DOHH2 (cell line): ENCODE results near the gene UNC119B.

ENCODE experiments used
- H3F3A ChIP-seq: fragments of 200-600 bp; sonication (generic), shearing (Covaris generic); 2 replicates; pipeline ENCODE4 v1.6.0; 2016; ENCODE audit warnings: antibody characterized with exemption, mild to moderate bottlenecking; ENCODE audit not compliant: control insufficient read depth, insufficient read depth
- H3K27ac ChIP-seq: fragments of 200-600 bp; sonication (generic); 2 replicates; pipeline ENCODE4 v1.5.1; 2014; ENCODE audit warnings: low read depth, mild to moderate bottlenecking, low read length, moderate library complexity
- H3K27me3 ChIP-seq: fragments of 200-600 bp; sonication (generic); 2 replicates; pipeline ENCODE4 v1.6.1; 2014; ENCODE audit warnings: mild to moderate bottlenecking, low read length, mixed read lengths; ENCODE audit not compliant: control insufficient read depth
- H3K36me3 ChIP-seq: fragments of 200-600 bp; sonication (generic); 2 replicates; pipeline ENCODE4 v1.6.1; 2014; ENCODE audit warnings: mild to moderate bottlenecking, low read length, moderate library complexity, mixed read lengths; ENCODE audit not compliant: control insufficient read depth
- H3K4me1 ChIP-seq: fragments of 200-600 bp; sonication (generic); 2 replicates; pipeline ENCODE4 v1.6.1; 2014; ENCODE audit warnings: mild to moderate bottlenecking, low read length, mixed read lengths; ENCODE audit not compliant: control insufficient read depth
- H3K4me2 ChIP-seq: fragments of 200-600 bp; sonication (generic); 2 replicates; pipeline ENCODE4 v1.6.0; 2014; ENCODE audit warnings: mild to moderate bottlenecking, low read length, moderate library complexity
- H3K4me3 ChIP-seq: fragments of 200-600 bp; sonication (generic); 2 replicates; pipeline ENCODE4 v1.5.1; 2014; ENCODE audit warnings: mild to moderate bottlenecking, low read length, mixed read lengths
- H3K79me2 ChIP-seq: fragments of 200-600 bp; sonication (generic); 2 replicates; pipeline ENCODE4 v1.6.1; 2014; ENCODE audit warnings: mild to moderate bottlenecking, low read length, mixed read lengths; ENCODE audit not compliant: control insufficient read depth
- H3K9me2 ChIP-seq: fragments of 200-600 bp; sonication (generic); replicated peaks from 2 replicates; pipeline ENCODE4 v1.6.1; 2014; ENCODE audit warnings: mild to moderate bottlenecking, low read length, mixed read lengths; ENCODE audit not compliant: control insufficient read depth
- H3K9me3 ChIP-seq: fragments of 200-600 bp; sonication (generic); 2 replicates; pipeline ENCODE4 v1.6.1; 2014; ENCODE audit warnings: antibody characterized with exemption, low read length, mixed read lengths; ENCODE audit not compliant: control insufficient read depth, insufficient read depth
- H4K20me1 ChIP-seq: fragments of 200-600 bp; sonication (generic); 2 replicates; pipeline ENCODE4 v1.6.0; 2014; ENCODE audit warnings: low read depth, mild to moderate bottlenecking, antibody characterized with exemption, low read length, moderate library complexity; ENCODE audit not compliant: control insufficient read depth, insufficient read depth
- EZH2phosphoT487 ChIP-seq: fragments of 200-600 bp; sonication (generic); IDR thresholded peaks from 2 replicates; pipeline ENCODE4 v1.6.1; 2017; ENCODE audit warnings: borderline replicate concordance, mild to moderate bottlenecking, antibody characterized with exemption, low read length, moderate library complexity, mixed read lengths
- TF ChIP-seq, protein P1 (sequence below): fragments of 200-600 bp; sonication (generic); IDR thresholded peaks from one replicate; pipeline ENCODE4 v1.5.1; 2014; ENCODE audit warnings: antibody characterized with exemption, mild to moderate bottlenecking, low read depth, low read length; ENCODE audit not compliant: poor library complexity, severe bottlenecking

Gene UNC119B

DNA sequence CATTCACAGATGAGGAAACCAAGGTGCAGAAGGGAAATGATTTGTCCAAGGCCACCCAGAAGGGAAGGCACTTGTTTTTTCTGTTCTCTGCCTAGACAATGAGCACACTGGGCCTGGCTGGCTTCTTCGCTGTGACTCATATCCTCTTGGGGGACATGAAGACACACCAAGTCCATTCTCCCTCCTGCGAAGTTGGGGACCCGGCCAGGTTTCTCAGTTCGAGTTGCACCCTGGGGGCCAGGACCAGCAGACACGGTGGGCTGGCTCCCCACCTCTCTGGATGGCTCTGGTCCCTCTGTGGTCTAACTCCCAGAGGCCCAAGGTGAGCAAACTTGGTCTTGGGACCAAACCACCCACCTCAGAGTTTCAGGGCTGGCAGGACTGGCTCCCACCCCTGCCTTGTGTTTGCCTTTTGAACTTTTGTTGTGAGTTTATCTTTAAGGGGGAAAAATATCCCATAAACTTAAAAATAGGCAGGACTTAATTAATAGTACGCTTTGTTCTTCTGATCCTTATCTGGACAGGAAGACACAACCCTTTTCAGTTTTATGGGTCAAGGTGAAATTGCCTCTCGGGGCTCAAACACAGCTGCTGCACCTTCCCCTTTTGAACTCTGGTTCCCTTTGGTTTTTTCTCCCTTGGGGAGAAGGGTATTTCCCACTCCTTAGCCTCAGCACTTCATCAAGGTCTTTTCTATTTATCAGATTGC lies 32.3 kb upstream of the UNC119B start:
- H3K36me3 ChIP-seq, result no peaks in the 10 kb centered on the region
- H3F3A ChIP-seq, result peaks cover 2% of the 10 kb centered on the region; the same call in 1 of the 2 replicates
- no peak overlapping the region for H3K4me2 ChIP-seq
- H3K9me3 ChIP-seq, result no peaks in the 10 kb centered on the region
- peaks cover 9% of the 10 kb centered on the region; the same call in 1 of the 2 replicates for H3K27me3 ChIP-seq
- no peaks in the 10 kb centered on the region for H4K20me1 ChIP-seq
- H3K79me2 ChIP-seq, result no peaks in the 10 kb centered on the region
- no peaks in the 10 kb centered on the region for H3K9me2 ChIP-seq
- no peak overlapping the region for H3K4me3 ChIP-seq
- TF ChIP-seq, protein P1, sequence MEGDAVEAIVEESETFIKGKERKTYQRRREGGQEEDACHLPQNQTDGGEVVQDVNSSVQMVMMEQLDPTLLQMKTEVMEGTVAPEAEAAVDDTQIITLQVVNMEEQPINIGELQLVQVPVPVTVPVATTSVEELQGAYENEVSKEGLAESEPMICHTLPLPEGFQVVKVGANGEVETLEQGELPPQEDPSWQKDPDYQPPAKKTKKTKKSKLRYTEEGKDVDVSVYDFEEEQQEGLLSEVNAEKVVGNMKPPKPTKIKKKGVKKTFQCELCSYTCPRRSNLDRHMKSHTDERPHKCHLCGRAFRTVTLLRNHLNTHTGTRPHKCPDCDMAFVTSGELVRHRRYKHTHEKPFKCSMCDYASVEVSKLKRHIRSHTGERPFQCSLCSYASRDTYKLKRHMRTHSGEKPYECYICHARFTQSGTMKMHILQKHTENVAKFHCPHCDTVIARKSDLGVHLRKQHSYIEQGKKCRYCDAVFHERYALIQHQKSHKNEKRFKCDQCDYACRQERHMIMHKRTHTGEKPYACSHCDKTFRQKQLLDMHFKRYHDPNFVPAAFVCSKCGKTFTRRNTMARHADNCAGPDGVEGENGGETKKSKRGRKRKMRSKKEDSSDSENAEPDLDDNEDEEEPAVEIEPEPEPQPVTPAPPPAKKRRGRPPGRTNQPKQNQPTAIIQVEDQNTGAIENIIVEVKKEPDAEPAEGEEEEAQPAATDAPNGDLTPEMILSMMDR, result no peak
- no peak for TF ChIP-seq EZH2phosphoT487
- peaks cover 16% of the 10 kb centered on the region for H3K4me1 ChIP-seq
- no peak overlapping the region for H3K27ac ChIP-seq

DNA sequence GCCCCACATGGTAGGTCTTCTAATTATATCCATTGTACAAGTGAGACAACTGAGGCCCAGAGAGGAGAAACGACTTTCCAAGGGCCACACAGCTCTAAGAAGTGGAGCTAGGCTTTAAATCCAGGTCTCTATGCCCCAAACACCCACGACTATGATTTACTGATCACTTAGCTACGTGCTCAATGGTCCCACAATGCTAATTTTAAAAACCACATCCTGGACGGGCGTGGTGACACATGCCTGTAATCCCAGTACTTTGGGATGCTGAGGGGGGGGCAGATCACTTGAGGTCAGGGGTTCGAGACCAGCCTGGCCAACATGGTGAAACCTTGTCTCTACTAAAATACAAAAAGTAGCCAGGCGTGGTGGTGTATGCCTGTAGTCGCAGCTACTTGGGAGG lies 31.7 kb upstream of the UNC119B start:
- H3K9me2 ChIP-seq, result no peaks in the 10 kb centered on the region
- H3K4me1 ChIP-seq, result peaks cover 16% of the 10 kb centered on the region
- H3K27ac ChIP-seq, result no peak overlapping the region
- no peak overlapping the region for H3K4me3 ChIP-seq
- H3K4me2 ChIP-seq, result no peak overlapping the region
- TF ChIP-seq, protein P1, result no peak
- no peak for TF ChIP-seq EZH2phosphoT487
- H3K36me3 ChIP-seq, result no peaks in the 10 kb centered on the region
- H3K79me2 ChIP-seq, result no peaks in the 10 kb centered on the region
- H3F3A ChIP-seq, result peaks cover 6% of the 10 kb centered on the region; the same call in 1 of the 2 replicates
- no peaks in the 10 kb centered on the region for H3K9me3 ChIP-seq
- H4K20me1 ChIP-seq, result no peaks in the 10 kb centered on the region
- peaks cover 8% of the 10 kb centered on the region; the same call in 1 of the 2 replicates for H3K27me3 ChIP-seq

- Histone ChIP-seq H3K4me3 (no peak overlapping the region), H4K20me1 (no peaks in the 10 kb centered on the region), H3K4me2 (no peak overlapping the region)
Observed at GRCh38 chr12:120680165-120680738, 30.0 kb upstream of the UNC119B start.

More at GRCh38 chr12:120680165-120680738, 30.0 kb upstream of the UNC119B start:
- no peak overlapping the region for H3K27ac ChIP-seq
- TF ChIP-seq, protein P1, result no peak
- TF ChIP-seq EZH2phosphoT487, result no peak
- no peaks in the 10 kb centered on the region for H3K36me3 ChIP-seq
- no peaks in the 10 kb centered on the region for H3K79me2 ChIP-seq
- no peaks in the 10 kb centered on the region for H3K9me2 ChIP-seq
- peaks cover 14% of the 10 kb centered on the region; the same call in 1 of the 2 replicates for H3F3A ChIP-seq
- no peaks in the 10 kb centered on the region for H3K9me3 ChIP-seq
- no peaks in the 10 kb centered on the region for H3K27me3 ChIP-seq
- H3K4me1 ChIP-seq, result peaks cover 22% of the 10 kb centered on the region
